CD14-positive monocyte (primary cell): ENCODE data around the gene UST. TPM values are rescaled to one million over a fixed set of nuclear protein-coding genes. Genes with fewer than 3 reads are reported as not detected.

Experiments
- DNase-seq, 3 donors: peaks; one replicate each; pipeline ENCODE4 v3.0.0-alpha.2; 2011 to 2022
- H2AFZ ChIP-seq: 2 replicates; pipeline ENCODE4 v1.6.0; 2012; ENCODE audit warnings: mild to moderate bottlenecking, low read depth, low read length, inconsistent platforms; ENCODE audit not compliant: insufficient read depth, poor library complexity, severe bottlenecking
- H3K27ac ChIP-seq, 2 donors: 1 replicate in 1 of 2; 2 replicates in 1 of 2; pipeline ENCODE4 v1.5.1; 2012 to 2013; ENCODE audit warnings: low read length in 2 of 2, control low read depth in 1 of 2, inconsistent platforms in 1 of 2, low read depth in 1 of 2, mild to moderate bottlenecking in 1 of 2
- H3K27me3 ChIP-seq, 2 donors: one replicate each; pipeline versions ENCODE4 v1.6.0 to v1.6.1; 2011 to 2013; ENCODE audit warnings: low read length in 2 of 2; ENCODE audit not compliant: control insufficient read depth in 2 of 2, insufficient read depth in 2 of 2
- H3K36me3 ChIP-seq, 2 donors: replicated peaks in 1 of 2; 1 replicate in 1 of 2; 2 replicates in 1 of 2; pipeline versions ENCODE4 v1.5.1 to v1.6.1; 2012 to 2013; ENCODE audit warnings: low read length in 2 of 2, control low read depth in 1 of 2, inconsistent platforms in 1 of 2, mild to moderate bottlenecking in 1 of 2; ENCODE audit not compliant: insufficient read depth in 2 of 2, control insufficient read depth in 1 of 2
- H3K4me1 ChIP-seq, 2 donors: 1 replicate in 1 of 2; 2 replicates in 1 of 2; pipeline versions ENCODE4 v1.5.1 to v1.6.1; 2012 to 2013; ENCODE audit warnings: low read length in 2 of 2, control low read depth in 1 of 2, inconsistent platforms in 1 of 2, mild to moderate bottlenecking in 1 of 2, moderate library complexity in 1 of 2; ENCODE audit not compliant: insufficient read depth in 2 of 2, control insufficient read depth in 1 of 2
- H3K4me2 ChIP-seq: replicated peaks from 2 replicates; pipeline ENCODE3; 2012; ENCODE audit warnings: low read length, moderate library complexity, mild to moderate bottlenecking; ENCODE audit not compliant: poor library complexity, severe bottlenecking; ENCODE audit errors: extremely low read depth
- H3K4me3 ChIP-seq, 3 experiments: fragments of 200-600 bp in 1 of 3; sonication (generic) in 1 of 3; replicated peaks in 1 of 3; 1 replicate in 2 of 3; 2 replicates in 1 of 3; pipeline ENCODE4 v1.5.1; 2011 to 2013; ENCODE audit warnings: low read length in 3 of 3, mild to moderate bottlenecking in 3 of 3, control low read depth in 2 of 3, low read depth in 2 of 3, inconsistent platforms in 1 of 3, moderate library complexity in 1 of 3
- H3K79me2 ChIP-seq: 2 replicates; pipeline ENCODE4 v1.6.0; 2012; ENCODE audit warnings: mild to moderate bottlenecking, control low read depth, inconsistent platforms, low read length, moderate library complexity; ENCODE audit not compliant: insufficient read depth
- H3K9ac ChIP-seq: 2 replicates; pipeline ENCODE4 v1.6.0; 2017; ENCODE audit warnings: low read length, mild to moderate bottlenecking; ENCODE audit not compliant: insufficient read depth, poor library complexity, severe bottlenecking
- H3K9me3 ChIP-seq, 2 donors: replicated peaks in 1 of 2; 1 replicate in 1 of 2; 2 replicates in 1 of 2; pipeline versions ENCODE4 v1.5.1 to v1.6.1; 2012 to 2013; ENCODE audit warnings: low read length in 2 of 2, control low read depth in 1 of 2; ENCODE audit not compliant: control insufficient read depth in 1 of 2, insufficient read depth in 1 of 2
- H4K20me1 ChIP-seq: 2 replicates; pipeline ENCODE4 v1.6.0; 2012; ENCODE audit warnings: mild to moderate bottlenecking, low read length, control low read depth, moderate library complexity; ENCODE audit not compliant: insufficient read depth
- H3K27ac Mint-ChIP-seq, 7 donors: one replicate each; pipeline ENCODE4 v1.8.0; 2020; ENCODE audit warnings: mild to moderate bottlenecking in 7 of 7, mixed read lengths in 7 of 7, moderate library complexity in 6 of 7, inconsistent platforms in 2 of 7
- H3K27me3 Mint-ChIP-seq, 3 donors: one replicate each; pipeline ENCODE4 v1.8.0; 2021 to 2022; ENCODE audit warnings: low read depth in 3 of 3, mild to moderate bottlenecking in 3 of 3, mixed read lengths in 3 of 3, moderate library complexity in 3 of 3, inconsistent platforms in 1 of 3
- H3K36me3 Mint-ChIP-seq, 2 donors: one replicate each; pipeline ENCODE4 v1.8.0; 2020; ENCODE audit warnings: mixed read lengths in 2 of 2, inconsistent platforms in 1 of 2, mild to moderate bottlenecking in 1 of 2
- H3K4me1 Mint-ChIP-seq: one replicate; pipeline ENCODE4 v1.8.0; 2020; ENCODE audit warnings: mild to moderate bottlenecking, mixed read lengths
- H3K4me3 Mint-ChIP-seq, 2 donors: one replicate each; pipeline ENCODE4 v1.8.0; 2020; ENCODE audit warnings: mild to moderate bottlenecking in 2 of 2, mixed read lengths in 2 of 2, moderate library complexity in 1 of 2
- H3K9me3 Mint-ChIP-seq, 7 donors: one replicate each; pipeline ENCODE4 v1.8.0; 2020 to 2022; ENCODE audit warnings: mixed read lengths in 7 of 7, mild to moderate bottlenecking in 6 of 7, moderate library complexity in 6 of 7, inconsistent platforms in 2 of 7
- WGBS: methylation state at CpG from one replicate; pipeline ENCODE4 v1.1.5; 2013; ENCODE audit warnings: missing lambda C conversion rate; ENCODE audit not compliant: insufficient coverage; 5-methylcytosine and 5-hydroxymethylcytosine counted together
- intact Hi-C, 2 donors: fragments of 100-400 bp; cut with micrococcal nuclease; formaldehyde crosslinking; loops; one replicate each; pipeline versions ENCODE4 v1.15.0 to v1.15.1; 2023
- polyA plus RNA-seq, 3 donors: library from polyadenylated mRNA; depleted of rRNA in 1 of 3; unstranded in 2 of 3; stranded (reverse) in 1 of 3; fragments of 300-500 nt in 2 of 3; fragments of >200 nt in 1 of 3; fragmentation: Illumina TruSeq in 2 of 3; gene quantifications; 1 replicate in 2 of 3; 2 replicates in 1 of 3; pipeline ENCODE4 v1.2.3, GENCODE V29; 2012 to 2021
- TF ChIP-seq, protein P1 (sequence below): fragments of 200-600 bp; IDR thresholded peaks from one replicate; pipeline ENCODE4 v1.8.0; 2022; ENCODE audit warnings: antibody characterized with exemption, mild to moderate bottlenecking

UST gene
- polyA plus RNA-seq, 3 donors, result 0.33 to 0.53 (median 0.48) TPM

GRCh38 chr6:148890652-148891404, 144.0 kb downstream of the UST start:
- Mint-ChIP-seq H3K27ac (no peak overlapping the region), H3K4me1 (peaks cover 2% of the 10 kb centered on the region), H3K27me3 (peaks cover 0 to 3% (median 0%) of the 10 kb centered on the region in 3 donors), H3K4me3 (no peak overlapping the region), H3K9me3 (peaks cover 0 to 4% (median 0%) of the 10 kb centered on the region in 7 donors), H3K36me3 (no peaks in the 10 kb centered on the region)
- H4K20me1 ChIP-seq, result no peaks in the 10 kb centered on the region
- H3K4me1 ChIP-seq, result no peaks in the 10 kb centered on the region
- H3K27me3 ChIP-seq, result no peaks in the 10 kb centered on the region
- no peak overlapping the region for H3K4me2 ChIP-seq
- no peak overlapping the region for H3K4me3 ChIP-seq
- intact Hi-C loops, result no loop called here
- H3K79me2 ChIP-seq, result no peaks in the 10 kb centered on the region
- H3K27ac ChIP-seq, result no peak overlapping the region
- H3K9me3 ChIP-seq, result no peaks in the 10 kb centered on the region
- WGBS, result 100% methylated on average over 3 of the region's 13 CpGs
- H2AFZ ChIP-seq, result no peak overlapping the region
- DNase-seq, result no peak
- no peaks in the 10 kb centered on the region for H3K36me3 ChIP-seq
- H3K9ac ChIP-seq, result no peak overlapping the region
- TF ChIP-seq, protein P1, sequence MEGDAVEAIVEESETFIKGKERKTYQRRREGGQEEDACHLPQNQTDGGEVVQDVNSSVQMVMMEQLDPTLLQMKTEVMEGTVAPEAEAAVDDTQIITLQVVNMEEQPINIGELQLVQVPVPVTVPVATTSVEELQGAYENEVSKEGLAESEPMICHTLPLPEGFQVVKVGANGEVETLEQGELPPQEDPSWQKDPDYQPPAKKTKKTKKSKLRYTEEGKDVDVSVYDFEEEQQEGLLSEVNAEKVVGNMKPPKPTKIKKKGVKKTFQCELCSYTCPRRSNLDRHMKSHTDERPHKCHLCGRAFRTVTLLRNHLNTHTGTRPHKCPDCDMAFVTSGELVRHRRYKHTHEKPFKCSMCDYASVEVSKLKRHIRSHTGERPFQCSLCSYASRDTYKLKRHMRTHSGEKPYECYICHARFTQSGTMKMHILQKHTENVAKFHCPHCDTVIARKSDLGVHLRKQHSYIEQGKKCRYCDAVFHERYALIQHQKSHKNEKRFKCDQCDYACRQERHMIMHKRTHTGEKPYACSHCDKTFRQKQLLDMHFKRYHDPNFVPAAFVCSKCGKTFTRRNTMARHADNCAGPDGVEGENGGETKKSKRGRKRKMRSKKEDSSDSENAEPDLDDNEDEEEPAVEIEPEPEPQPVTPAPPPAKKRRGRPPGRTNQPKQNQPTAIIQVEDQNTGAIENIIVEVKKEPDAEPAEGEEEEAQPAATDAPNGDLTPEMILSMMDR, result no peak

DNA sequence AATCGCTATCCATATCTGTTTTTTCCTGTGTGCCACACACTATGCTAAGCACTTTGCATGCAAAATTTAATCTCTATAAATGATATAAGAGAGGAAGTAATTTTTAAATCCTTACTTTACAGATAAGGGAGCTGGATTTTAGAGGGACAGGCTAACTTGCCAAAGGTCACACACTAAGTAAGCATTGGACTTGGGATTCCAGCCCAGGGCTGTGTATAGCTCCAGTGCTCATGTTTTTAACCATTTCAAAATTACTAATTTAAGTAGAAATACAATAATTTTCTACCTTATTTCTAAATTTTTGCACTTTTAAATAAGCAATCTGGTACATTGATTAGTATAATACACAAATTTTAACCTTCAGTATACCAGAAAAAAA, 144.6 kb downstream of the UST start:
- Histone ChIP-seq H3K79me2 (no peaks in the 10 kb centered on the region), H3K4me3 (no peak overlapping the region), H3K27me3 (no peaks in the 10 kb centered on the region), H3K27ac (no peak overlapping the region), H2AFZ (no peak overlapping the region), H3K4me1 (no peaks in the 10 kb centered on the region), H3K9ac (no peak overlapping the region), H3K9me3 (no peaks in the 10 kb centered on the region), H4K20me1 (no peaks in the 10 kb centered on the region), H3K4me2 (no peak overlapping the region), H3K36me3 (no peaks in the 10 kb centered on the region)
- intact Hi-C loops, result no loop called here
- Mint-ChIP-seq H3K27ac (no peak overlapping the region), H3K36me3 (no peaks in the 10 kb centered on the region), H3K9me3 (peaks cover 0 to 4% (median 0%) of the 10 kb centered on the region in 7 donors), H3K4me3 (no peak overlapping the region), H3K27me3 (peaks cover 0 to 3% (median 0%) of the 10 kb centered on the region in 3 donors), H3K4me1 (peaks cover 2% of the 10 kb centered on the region)
- WGBS, result no CpG with 5 or more reads among the region's 1 CpG
- TF ChIP-seq, protein P1, result no peak
- no peak for DNase-seq
